Measurements from ENCODE around the gene DDR1.

GRCh38 chr6:30891816-30892538 is 7.7 kb downstream of the DDR1 start:
- TF ChIP-seq CTCF (IDR thresholded peaks at IDR 0.05) (no peak), EZH2 (IDR thresholded peaks at IDR 0.05) (no peak), EZH2phosphoT487 (IDR thresholded peaks at IDR 0.05) (no peak)

Data from neural progenitor cell (in vitro differentiated cells).